B cell (primary cell): ENCODE results near the gene S100A13.

ENCODE experiments used
- CTCF ChIP-seq: fragments of 200-600 bp; IDR thresholded peaks from one replicate; pipeline ENCODE4 v1.8.0; 2022; ENCODE audit warnings: antibody characterized with exemption, mild to moderate bottlenecking
- EZH2 ChIP-seq: IDR thresholded peaks from 2 replicates; pipeline ENCODE4 v1.6.1; 2012; ENCODE audit warnings: borderline replicate concordance, low read depth, mild to moderate bottlenecking, moderate library complexity, low read length; ENCODE audit not compliant: insufficient read depth, poor library complexity, severe bottlenecking

DNA sequence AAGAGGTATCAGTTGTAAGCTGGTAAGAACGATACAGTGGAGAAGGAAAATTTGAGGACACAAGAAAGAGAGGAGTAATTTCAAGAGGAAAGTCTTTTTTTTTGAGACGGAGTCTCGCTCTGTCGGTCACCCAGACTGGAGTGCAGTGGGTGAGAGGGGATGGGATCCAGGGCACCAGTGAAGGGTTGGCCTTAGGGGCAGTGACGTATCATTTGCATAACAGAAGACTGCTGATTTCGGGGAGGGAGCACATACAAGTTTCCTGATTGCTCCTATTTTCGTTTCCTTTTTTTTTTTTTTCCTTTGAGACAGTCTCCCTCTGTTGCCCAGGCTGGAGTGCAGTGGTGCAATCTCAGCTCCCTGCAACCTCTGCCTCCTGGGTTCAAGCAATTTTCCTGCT, 4.2 kb downstream of the S100A13 start:
- TF ChIP-seq CTCF (no peak), EZH2 (no peak)
